GM23248 (cell line): ENCODE data around the gene ABLIM1.

Source experiments
- EZH2 ChIP-seq: fragments of 200-600 bp; sonication (generic); IDR thresholded peaks from 2 replicates; pipeline ENCODE4 v1.6.1; 2018; ENCODE audit warnings: antibody characterized with exemption, mild to moderate bottlenecking; ENCODE audit not compliant: insufficient read depth, poor library complexity, severe bottlenecking
- EZH2phosphoT487 ChIP-seq: fragments of 200-600 bp; sonication (generic); IDR thresholded peaks from 2 replicates; pipeline ENCODE4 v1.6.1; 2018; ENCODE audit warnings: antibody characterized with exemption, moderate library complexity, mild to moderate bottlenecking, low read depth; ENCODE audit not compliant: insufficient read depth

- TF ChIP-seq EZH2 (no peak), EZH2phosphoT487 (no peak)
These were observed 97.0 kb downstream of the ABLIM1 start for GRCh38 chr10:114561008-114561523.
